ENCODE data around the gene DLX1. TPM values are rescaled to one million over a fixed set of nuclear protein-coding genes. Genes with fewer than 3 reads are reported as not detected.

Gene DLX1
- total RNA-seq, 1 donor = 1.8 TPM

GRCh38 chr2:172098650-172099471, 13.6 kb downstream of the DLX1 start:
- Histone ChIP-seq H3K9me3 (ENCODE audit: low read depth, low read length) (no peaks in the 10 kb centered on the region), H3K27me3 (ENCODE audit: insufficient read depth, low read length) (peaks cover 4% of the 10 kb centered on the region), H2AFZ (ENCODE audit: low read length) (peak overlapping the region; percentile 76), H4K20me1 (ENCODE audit: insufficient read depth, low read length) (no peaks in the 10 kb centered on the region), H3K4me2 (ENCODE audit: insufficient read depth, low read length) (peak overlapping the region; percentile 93), H3K4me1 (ENCODE audit: insufficient read depth, low read length) (peaks cover 53% of the 10 kb centered on the region), H3K4me3 (ENCODE audit: insufficient read depth, low read length) (peak overlapping the region; percentile 67), H3K27ac (ENCODE audit: low read depth, low read length) (peak overlapping the region; percentile 90), H3K79me2 (ENCODE audit: insufficient read depth, low read length) (peaks cover 24% of the 10 kb centered on the region), H3K36me3 (ENCODE audit: insufficient read depth, low read length) (peaks cover 6% of the 10 kb centered on the region)
- DNase-seq (ENCODE audit: insufficient read length, low spot score, missing footprints) = peak; percentile 97
- TF ChIP-seq CTCF (IDR thresholded peaks at IDR 0.05; ENCODE audit: extremely low read depth, low read depth, low read length) = no peak

GRCh38 chr2:172099472-172100079, 14.3 kb downstream of the DLX1 start:
- TF ChIP-seq CTCF (IDR thresholded peaks at IDR 0.05; ENCODE audit: extremely low read depth, low read depth, low read length) = no peak
- H3K4me2 ChIP-seq (ENCODE audit: insufficient read depth, low read length) = peak overlapping the region; percentile 93
- H3K9me3 ChIP-seq (ENCODE audit: low read depth, low read length) = no peaks in the 10 kb centered on the region
- H2AFZ ChIP-seq (ENCODE audit: low read length) = peak overlapping the region; percentile 76
- peak overlapping the region; percentile 87 for H3K4me3 ChIP-seq (ENCODE audit: insufficient read depth, low read length)
- no peaks in the 10 kb centered on the region for H4K20me1 ChIP-seq (ENCODE audit: insufficient read depth, low read length)
- H3K27ac ChIP-seq (ENCODE audit: low read depth, low read length) = peak overlapping the region; percentile 90
- H3K27me3 ChIP-seq (ENCODE audit: insufficient read depth, low read length) = no peaks in the 10 kb centered on the region
- H3K4me1 ChIP-seq (ENCODE audit: insufficient read depth, low read length) = peaks cover 52% of the 10 kb centered on the region
- peaks cover 6% of the 10 kb centered on the region for H3K36me3 ChIP-seq (ENCODE audit: insufficient read depth, low read length)
- no peak for DNase-seq (ENCODE audit: insufficient read length, low spot score, missing footprints)
- H3K79me2 ChIP-seq (ENCODE audit: insufficient read depth, low read length) = peaks cover 24% of the 10 kb centered on the region

GRCh38 chr2:172100080-172100934, 15.0 kb downstream of the DLX1 start:
- H3K4me1 ChIP-seq (ENCODE audit: insufficient read depth, low read length) = peaks cover 52% of the 10 kb centered on the region
- no peak overlapping the region for H2AFZ ChIP-seq (ENCODE audit: low read length)
- no peaks in the 10 kb centered on the region for H4K20me1 ChIP-seq (ENCODE audit: insufficient read depth, low read length)
- no peaks in the 10 kb centered on the region for H3K27me3 ChIP-seq (ENCODE audit: insufficient read depth, low read length)
- H3K79me2 ChIP-seq (ENCODE audit: insufficient read depth, low read length) = peaks cover 24% of the 10 kb centered on the region
- peak overlapping the region; percentile 87 for H3K4me3 ChIP-seq (ENCODE audit: insufficient read depth, low read length)
- H3K36me3 ChIP-seq (ENCODE audit: insufficient read depth, low read length) = peaks cover 6% of the 10 kb centered on the region
- DNase-seq (ENCODE audit: insufficient read length, low spot score, missing footprints) = peak; percentile 60
- no peak for TF ChIP-seq CTCF (IDR thresholded peaks at IDR 0.05; ENCODE audit: extremely low read depth, low read depth, low read length)
- H3K4me2 ChIP-seq (ENCODE audit: insufficient read depth, low read length) = peak overlapping the region; percentile 93
- H3K27ac ChIP-seq (ENCODE audit: low read depth, low read length) = peak overlapping the region; percentile 90
- H3K9me3 ChIP-seq (ENCODE audit: low read depth, low read length) = no peaks in the 10 kb centered on the region

Measured in osteoblast (primary cell).